Inferior parietal cortex (tissue), 1 donor: ENCODE results near the gene ACTR3C.
A peak's percentile ranks its signal among the peaks of the same experiment; 100 is the strongest.
"Not testable (repeated sequence)": the region's sequence is repeated elsewhere in the genome, so short reads cannot be mapped to it uniquely, and the experiment has no call there.

Experiments
- DNase-seq: peaks from one replicate; pipeline ENCODE4 v3.0.0-alpha.2; 2016; ENCODE audit errors: extremely low spot score

The ACTR3C gene

DNA sequence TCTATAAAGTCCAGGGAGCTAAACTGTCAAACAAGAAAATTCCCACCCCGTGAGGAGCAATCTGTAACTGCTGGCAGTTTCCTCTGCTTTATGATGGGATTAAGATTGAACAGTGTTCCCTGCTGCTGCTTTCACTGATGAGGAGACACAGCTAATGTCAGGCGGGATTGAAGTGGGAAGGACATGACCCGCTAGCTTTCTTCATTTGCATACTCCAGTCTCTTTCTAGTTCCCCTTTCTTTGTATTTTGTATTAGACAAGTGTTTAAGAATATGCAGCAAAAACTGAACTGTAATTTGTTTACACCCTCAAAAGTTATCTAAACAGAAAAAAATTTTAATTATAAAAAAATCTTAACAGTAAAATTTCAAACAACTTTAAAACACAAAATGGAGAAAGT, 40.2 kb downstream of the ACTR3C start:
- not testable (repeated sequence) for DNase-seq

- not testable (repeated sequence) for DNase-seq
Measured at GRCh38 chr7:150281681-150282403, 41.5 kb downstream of the ACTR3C start.

DNA sequence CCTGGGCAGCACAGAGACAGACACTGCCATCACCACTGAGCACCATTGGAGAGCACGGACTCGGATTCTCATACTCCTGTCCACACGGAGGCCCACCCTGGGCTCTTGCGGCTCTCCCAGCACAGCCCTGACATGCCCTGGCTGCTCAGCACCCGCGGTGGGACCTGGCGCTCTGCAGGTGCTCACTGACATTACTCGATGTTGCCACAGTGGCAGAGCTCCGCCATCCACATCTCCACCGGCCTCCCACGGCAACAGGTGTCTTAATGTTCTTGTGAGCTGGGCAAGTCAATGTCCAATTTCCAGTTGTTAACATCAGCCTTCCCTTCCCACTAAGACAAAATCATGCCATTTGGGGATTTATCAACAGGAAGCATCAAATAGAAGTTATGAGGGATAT, 45.0 kb downstream of the ACTR3C start:
- DNase-seq: not testable (repeated sequence)

GRCh38 chr7:150276132-150276695, 47.1 kb downstream of the ACTR3C start:
- peak; percentile 68 for DNase-seq

GRCh38 chr7:150271898-150272297, 51.4 kb downstream of the ACTR3C start:
- not testable (repeated sequence) for DNase-seq

DNA sequence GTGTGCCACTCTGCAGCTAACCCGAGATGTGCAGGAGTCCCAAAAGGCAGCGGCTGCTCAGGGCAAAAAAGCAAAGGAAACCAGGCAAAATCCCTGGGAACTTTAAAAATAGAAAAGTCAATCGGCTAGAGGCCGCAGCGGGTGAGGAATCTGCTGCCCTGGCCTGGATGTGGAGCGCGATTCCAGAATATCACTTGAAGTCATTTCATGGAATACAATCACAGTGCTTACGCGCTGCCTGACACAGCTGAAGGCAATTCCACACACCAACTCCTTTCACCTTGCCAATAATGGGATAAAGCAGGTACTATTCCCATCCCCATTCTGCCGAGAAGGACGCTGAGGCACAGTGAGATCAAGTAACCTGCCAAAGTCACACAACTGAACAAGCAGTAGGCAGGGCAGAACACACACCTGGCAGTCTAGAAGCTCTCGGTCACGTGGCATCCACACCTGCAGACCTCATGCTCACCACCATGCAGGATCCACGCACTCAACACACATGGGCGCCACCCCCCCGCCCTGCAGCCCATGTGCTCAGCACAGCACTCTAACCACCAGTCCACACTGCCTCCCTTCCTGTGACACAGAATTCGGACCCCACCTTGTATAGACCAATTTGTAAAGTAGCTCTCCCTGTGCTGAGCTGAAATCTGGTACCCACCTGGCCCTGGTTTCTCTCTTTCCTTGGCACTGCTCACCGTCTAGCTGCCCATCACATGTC, 53.1 kb downstream of the ACTR3C start:
- not testable (repeated sequence) for DNase-seq

DNA sequence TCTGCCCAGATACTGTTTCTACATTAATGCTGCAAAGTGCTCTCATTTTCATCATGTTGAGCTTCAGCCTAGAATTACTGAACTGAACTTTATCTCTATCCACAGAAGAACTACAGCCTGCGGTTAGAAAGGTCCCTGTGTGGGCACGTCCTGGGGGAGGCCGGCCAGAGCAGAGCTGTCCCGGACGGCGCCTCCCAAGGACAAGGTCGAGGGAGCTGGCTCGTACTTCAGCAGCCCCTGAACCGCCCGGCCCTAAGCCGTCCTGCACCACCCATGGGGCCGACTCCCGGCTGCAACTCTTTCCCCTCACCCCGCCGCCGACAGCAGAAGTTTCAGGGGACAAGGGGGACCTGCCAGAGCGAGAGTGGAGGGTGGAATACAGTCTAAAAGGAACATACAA, 54.5 kb downstream of the ACTR3C start:
- not testable (repeated sequence) for DNase-seq

- DNase-seq: not testable (repeated sequence)
Measured at GRCh38 chr7:150268287-150268686, 55.1 kb downstream of the ACTR3C start.

GRCh38 chr7:150266953-150267665, 56.2 kb downstream of the ACTR3C start:
- not testable (repeated sequence) for DNase-seq

- DNase-seq: not testable (repeated sequence)
Measured at GRCh38 chr7:150262656-150263055, 60.7 kb downstream of the ACTR3C start.

DNA sequence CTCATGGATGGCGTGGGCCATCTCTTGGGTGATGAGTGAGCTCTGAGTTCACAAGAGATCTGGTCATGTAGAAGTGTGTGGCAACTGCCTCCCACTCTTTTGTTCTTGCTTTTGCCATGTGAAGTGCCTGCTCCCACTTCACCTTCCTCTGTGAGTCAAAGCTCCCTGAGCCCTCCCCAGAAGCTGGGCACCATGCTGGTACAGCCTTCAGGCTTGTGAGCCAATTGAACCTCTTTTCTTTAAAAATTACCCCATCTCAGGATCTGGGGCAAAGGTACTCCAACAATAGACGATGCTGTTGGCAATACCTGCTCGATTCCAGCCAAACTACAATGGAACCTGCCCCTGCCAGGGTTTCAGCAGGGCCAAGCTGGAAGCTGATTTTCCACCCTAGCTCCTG, 75.6 kb downstream of the ACTR3C start:
- not testable (repeated sequence) for DNase-seq

- not testable (repeated sequence) for DNase-seq
Measured at GRCh38 chr7:150245208-150245607, 78.1 kb downstream of the ACTR3C start.

GRCh38 chr7:150242935-150243334, 80.4 kb downstream of the ACTR3C start:
- DNase-seq: not testable (repeated sequence)

- not testable (repeated sequence) for DNase-seq
Measured at GRCh38 chr7:150225444-150225843, 97.9 kb downstream of the ACTR3C start.

GRCh38 chr7:150222083-150222972, 101.0 kb downstream of the ACTR3C start:
- peak; percentile 19 for DNase-seq

DNA sequence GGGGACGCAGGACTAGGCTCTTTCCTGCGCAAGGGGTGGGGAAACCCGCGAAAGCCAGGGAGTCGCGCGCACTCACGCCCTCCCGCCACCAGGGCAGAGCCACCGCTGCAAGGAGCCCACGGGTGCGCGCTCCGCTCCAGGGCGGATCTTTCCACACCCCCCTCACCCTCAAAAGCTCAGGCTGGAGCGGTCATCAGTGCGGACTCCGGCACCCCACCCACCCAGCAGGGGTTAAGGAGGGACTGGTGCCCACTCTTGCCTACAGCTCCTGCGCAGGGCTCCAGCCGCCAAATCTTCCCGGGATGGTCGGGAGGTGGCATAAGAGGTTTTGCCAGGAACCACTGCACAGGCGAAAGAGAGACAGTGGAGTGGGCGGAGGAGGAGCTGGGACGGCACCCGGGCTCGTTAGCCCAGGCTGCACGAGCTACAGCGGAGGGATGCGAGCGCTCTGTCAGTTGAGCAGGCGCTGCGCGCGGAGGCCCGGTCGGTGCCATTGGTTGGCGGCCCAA, 102.6 kb downstream of the ACTR3C start:
- not testable (repeated sequence) for DNase-seq

- not testable (repeated sequence) for DNase-seq
Measured at GRCh38 chr7:150219941-150220658, 103.2 kb downstream of the ACTR3C start.

DNA sequence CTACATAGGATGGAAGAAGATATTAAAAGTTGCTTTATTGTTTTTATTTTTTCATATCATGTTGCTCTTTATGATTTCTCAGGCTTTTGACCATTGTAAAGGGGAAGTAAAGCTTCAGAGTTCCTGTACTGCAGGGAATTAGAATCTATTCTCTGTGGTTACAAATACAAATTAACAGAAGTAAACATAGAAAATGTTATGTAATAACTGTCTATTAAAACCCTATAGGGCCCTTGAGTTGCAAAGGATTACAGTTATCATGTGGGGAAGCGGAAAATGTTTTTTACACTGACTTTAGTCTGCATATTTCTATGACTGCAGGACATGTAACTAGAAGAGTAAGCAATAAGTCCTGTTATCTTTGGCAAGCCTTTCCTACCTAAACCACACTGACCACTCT, 116.5 kb downstream of the ACTR3C start:
- not testable (repeated sequence) for DNase-seq

DNA sequence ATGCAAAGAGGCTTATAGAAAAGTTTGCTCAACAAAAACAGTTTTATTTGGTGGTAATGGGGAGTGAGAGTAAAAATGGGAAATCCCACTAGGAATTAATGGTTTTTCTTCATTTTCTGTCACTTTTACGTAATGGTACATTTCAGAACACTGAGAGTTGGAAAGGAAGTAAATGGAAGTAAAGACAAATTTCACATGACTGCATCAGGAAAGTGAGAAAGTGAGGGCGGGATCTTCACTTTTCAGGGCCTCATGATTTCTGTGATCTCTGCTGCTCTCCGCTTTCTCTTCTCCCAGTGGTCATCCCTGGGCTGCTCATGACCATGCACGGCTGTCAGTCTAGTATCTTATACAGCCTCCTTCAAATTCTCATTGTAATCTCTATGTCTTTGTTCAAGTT, 117.5 kb downstream of the ACTR3C start:
- DNase-seq: not testable (repeated sequence)

DNA sequence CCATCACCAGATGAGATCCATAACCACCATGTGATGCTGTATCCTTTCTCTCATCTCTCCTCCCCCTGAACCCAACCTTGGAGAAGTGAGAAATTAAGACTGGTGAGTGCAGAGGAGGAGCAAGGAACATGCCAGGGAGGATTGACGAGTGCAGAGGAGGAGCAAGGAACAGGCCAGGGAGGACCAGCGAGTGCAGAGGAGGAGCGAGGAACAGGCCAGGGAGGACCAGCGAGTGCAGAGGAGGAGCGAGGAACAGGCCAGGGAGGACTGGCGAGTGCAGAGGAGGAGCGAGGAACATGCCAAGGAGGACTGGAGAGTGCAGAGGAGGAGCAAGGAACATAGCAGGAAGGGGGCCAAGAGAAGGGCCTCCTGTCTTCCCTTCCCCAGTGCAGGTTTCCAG, 118.8 kb downstream of the ACTR3C start:
- DNase-seq: not testable (repeated sequence)
